Spleen (tissue), 7 donors: ENCODE data around the gene LRRC7.
"Not testable (repeated sequence)": the region's sequence is repeated elsewhere in the genome, so short reads cannot be mapped to it uniquely, and the experiment has no call there.

Source experiments
- POLR2A ChIP-seq, 3 donors: fragments of 450-650 bp; IDR thresholded peaks; one replicate each; pipeline ENCODE4 v1.5.1; 2017; ENCODE audit warnings: antibody characterized with exemption in 3 of 3, mild to moderate bottlenecking in 1 of 3
- TF ChIP-seq, protein P1 (sequence below), 11 experiments: fragments of 200-600 bp in 7 of 11; fragments of 450-650 bp in 4 of 11; sonication (generic) in 4 of 11; IDR thresholded peaks in 8 of 11; conservative IDR thresholded peaks in 3 of 11; 1 replicate in 7 of 11; 2 replicates in 4 of 11; pipeline versions ENCODE4 v1.4.0 to v1.8.0; 2016 to 2021; ENCODE audit warnings: antibody characterized with exemption in 11 of 11, inconsistent platforms in 4 of 11, mild to moderate bottlenecking in 1 of 11
- donor health status: DM: no; HTN: no; CAD: no; lungs with moderate emphysema.
- donor health status: DM: no; HTN: no; CAD: no.
- donor health status: DM: no; HTN: no; CAD: no.

DNA sequence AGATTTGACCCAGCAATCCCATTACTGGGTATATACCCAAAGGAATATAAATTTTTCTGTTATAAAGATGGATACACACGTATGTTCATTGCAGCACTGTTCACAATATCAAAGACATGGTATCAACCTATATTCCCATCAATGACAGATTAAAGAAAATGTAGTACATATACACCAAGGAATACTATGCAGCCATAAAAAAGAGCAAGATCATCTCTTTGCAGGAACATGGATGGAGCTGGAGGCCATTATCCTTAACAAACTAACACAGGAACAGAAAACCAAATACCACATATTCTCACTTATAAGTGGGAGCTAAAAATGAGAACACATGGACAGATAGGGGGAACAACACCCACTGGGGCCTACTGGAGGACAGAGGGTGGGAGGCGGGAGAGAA, 394.7 kb downstream of the LRRC7 start:
- TF ChIP-seq, protein P1, sequence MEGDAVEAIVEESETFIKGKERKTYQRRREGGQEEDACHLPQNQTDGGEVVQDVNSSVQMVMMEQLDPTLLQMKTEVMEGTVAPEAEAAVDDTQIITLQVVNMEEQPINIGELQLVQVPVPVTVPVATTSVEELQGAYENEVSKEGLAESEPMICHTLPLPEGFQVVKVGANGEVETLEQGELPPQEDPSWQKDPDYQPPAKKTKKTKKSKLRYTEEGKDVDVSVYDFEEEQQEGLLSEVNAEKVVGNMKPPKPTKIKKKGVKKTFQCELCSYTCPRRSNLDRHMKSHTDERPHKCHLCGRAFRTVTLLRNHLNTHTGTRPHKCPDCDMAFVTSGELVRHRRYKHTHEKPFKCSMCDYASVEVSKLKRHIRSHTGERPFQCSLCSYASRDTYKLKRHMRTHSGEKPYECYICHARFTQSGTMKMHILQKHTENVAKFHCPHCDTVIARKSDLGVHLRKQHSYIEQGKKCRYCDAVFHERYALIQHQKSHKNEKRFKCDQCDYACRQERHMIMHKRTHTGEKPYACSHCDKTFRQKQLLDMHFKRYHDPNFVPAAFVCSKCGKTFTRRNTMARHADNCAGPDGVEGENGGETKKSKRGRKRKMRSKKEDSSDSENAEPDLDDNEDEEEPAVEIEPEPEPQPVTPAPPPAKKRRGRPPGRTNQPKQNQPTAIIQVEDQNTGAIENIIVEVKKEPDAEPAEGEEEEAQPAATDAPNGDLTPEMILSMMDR (IDR thresholded peaks at IDR 0.05 in 8 of 11, conservative IDR thresholded peaks at IDR 0.05 in 3 of 11), result not testable (repeated sequence)
- not testable (repeated sequence) for TF ChIP-seq POLR2A (IDR thresholded peaks at IDR 0.05)
